Keratinocyte (primary cell): Measurements from ENCODE around the gene FIGNL1. TPM values are rescaled to one million over a fixed set of nuclear protein-coding genes. Genes with fewer than 3 reads are reported as not detected.

ENCODE experiments used
- DNase-seq: peaks from one replicate; pipeline ENCODE4 v3.0.0-alpha.2; 2011; ENCODE audit warnings: low read depth, missing footprints, low spot score
- FAIRE-seq: peaks from 2 replicates; lab custom pipeline; 2011; peaks lifted over from hg19 to GRCh38; lab: Jason Lieb, UNC
- H2AFZ ChIP-seq: 2 replicates; pipeline ENCODE4 v1.6.0; 2012; ENCODE audit warnings: low read length, control low read depth, inconsistent platforms; ENCODE audit not compliant: control insufficient read depth
- H3K27ac ChIP-seq: 2 replicates; pipeline ENCODE4 v1.5.1; 2011; ENCODE audit warnings: low read length; ENCODE audit not compliant: control insufficient read depth, insufficient read depth
- H3K27me3 ChIP-seq: 3 replicates; pipeline ENCODE4 v1.6.0; 2011; ENCODE audit warnings: low read length; ENCODE audit not compliant: control insufficient read depth, insufficient read depth; ENCODE audit errors: extremely low read depth
- H3K36me3 ChIP-seq, 2 experiments: 2 replicates in 1 of 2; 3 replicates in 1 of 2; pipeline ENCODE4 v1.5.1; 2011; ENCODE audit warnings: low read length in 2 of 2, mild to moderate bottlenecking in 1 of 2; ENCODE audit not compliant: control insufficient read depth in 2 of 2, insufficient read depth in 2 of 2; ENCODE audit errors: extremely low read depth in 1 of 2
- H3K4me1 ChIP-seq: 3 replicates; pipeline ENCODE4 v1.5.1; 2011; ENCODE audit warnings: low read length; ENCODE audit not compliant: control insufficient read depth, insufficient read depth; ENCODE audit errors: extremely low read depth
- H3K4me2 ChIP-seq: 3 replicates; pipeline ENCODE4 v1.6.0; 2011; ENCODE audit warnings: low read depth, low read length; ENCODE audit not compliant: control insufficient read depth, insufficient read depth; ENCODE audit errors: extremely low read depth
- H3K4me3 ChIP-seq, 3 experiments: fragments of 200-600 bp in 1 of 3; sonication (generic) in 1 of 3; 2 replicates in 2 of 3; 3 replicates in 1 of 3; pipeline ENCODE4 v1.5.1; 2011 to 2016; ENCODE audit warnings: low read length in 3 of 3, mild to moderate bottlenecking in 3 of 3, control low read depth in 2 of 3, inconsistent platforms in 1 of 3, low read depth in 1 of 3, mixed read lengths in 1 of 3, mixed run types in 1 of 3, moderate library complexity in 1 of 3; ENCODE audit not compliant: control insufficient read depth in 2 of 3, insufficient read depth in 2 of 3; ENCODE audit errors: extremely low read depth in 1 of 3
- H3K79me2 ChIP-seq: 2 replicates; pipeline ENCODE4 v1.6.0; 2012; ENCODE audit warnings: low read length; ENCODE audit not compliant: control insufficient read depth, insufficient read depth
- H3K9ac ChIP-seq: 3 replicates; pipeline ENCODE4 v1.6.0; 2011; ENCODE audit warnings: low read length; ENCODE audit not compliant: control insufficient read depth, insufficient read depth; ENCODE audit errors: extremely low read depth
- H3K9me1 ChIP-seq: 3 replicates; pipeline ENCODE4 v1.6.0; 2011; ENCODE audit warnings: low read length; ENCODE audit not compliant: control insufficient read depth, insufficient read depth; ENCODE audit errors: extremely low read depth
- H3K9me3 ChIP-seq: 2 replicates; pipeline ENCODE4 v1.5.1; 2012; ENCODE audit warnings: low read depth, low read length; ENCODE audit not compliant: control insufficient read depth
- H4K20me1 ChIP-seq: 3 replicates; pipeline ENCODE4 v1.6.0; 2011; ENCODE audit warnings: low read length; ENCODE audit not compliant: control insufficient read depth, insufficient read depth; ENCODE audit errors: extremely low read depth
- EZH2 ChIP-seq: IDR thresholded peaks from one replicate; pipeline ENCODE4 v1.6.1; 2012; ENCODE audit warnings: inconsistent platforms, mild to moderate bottlenecking, low read length, moderate library complexity
- dilution Hi-C: fragments of 300-500 bp; cut with MboI; formaldehyde crosslinking; loops from one replicate; pipeline ENCODE4 v1.7.0; 2020; ENCODE audit warnings: low sequenced_read_pairs; ENCODE audit not compliant: extremely low pct_ligation_motif_present
- polyA plus RNA-seq, 5 experiments: library from polyadenylated mRNA; depleted of rRNA in 3 of 5; stranded (reverse) in 3 of 5; stranded (forward) in 1 of 5; unstranded in 1 of 5; fragments of >200 nt; gene quantifications; 1 replicate in 1 of 5; 2 replicates in 3 of 5; 3 replicates in 1 of 5; pipeline versions ENCODE4 v1.2.1 to v1.2.3, GENCODE V29; 2011 to 2012; ENCODE audit warnings: missing spikeins in 2 of 5, low read depth in 1 of 5, low replicate concordance in 1 of 5
- small RNA-seq, 3 experiments: library from RNA; depleted of rRNA; stranded (forward); fragments of <200 nt; gene quantifications; one replicate each; pipeline ENCODE3, GENCODE V24; 2012; ENCODE audit warnings: low read depth in 3 of 3, low replicate concordance in 1 of 3; ENCODE audit not compliant: insufficient read length in 3 of 3
- TF ChIP-seq, protein P1 (sequence below), 3 experiments: IDR thresholded peaks in 1 of 3; conservative IDR thresholded peaks in 1 of 3; optimal IDR thresholded peaks in 1 of 3; 2 replicates in 2 of 3; 3 replicates in 1 of 3; pipeline versions ENCODE3 to v1.5.1; 2011; ENCODE audit warnings: low read length in 3 of 3, mild to moderate bottlenecking in 3 of 3, moderate library complexity in 2 of 3, control low read depth in 1 of 3, inconsistent platforms in 1 of 3; ENCODE audit not compliant: insufficient read depth in 2 of 3; ENCODE audit errors: extremely low read depth in 1 of 3

FIGNL1 gene
- polyA plus RNA-seq, 1 donor (not counting 4 experiments of a cell fraction or from before 2014, with no cell fraction given), result 12.7 TPM

DNA sequence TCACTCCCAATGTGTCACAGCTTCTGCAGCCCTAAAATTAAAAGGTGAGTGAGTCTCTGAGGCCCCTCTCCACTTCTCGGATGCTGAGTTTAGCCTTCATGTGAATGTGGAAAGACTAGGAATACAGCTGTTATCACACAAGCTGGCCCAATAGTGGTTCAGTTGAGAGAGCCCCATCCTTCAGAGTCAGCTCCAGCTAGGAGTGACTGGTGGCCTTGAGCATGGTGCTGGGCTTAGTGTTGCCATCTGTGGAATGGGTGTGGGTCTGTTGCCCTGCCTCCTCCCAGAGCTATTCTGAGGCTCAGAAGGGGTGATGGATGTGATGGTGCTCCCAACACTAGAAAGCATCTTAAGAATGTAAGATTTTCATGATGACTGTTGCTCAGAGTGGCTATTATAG lies 55.8 kb downstream of the FIGNL1 start:
- no peak overlapping the region for H2AFZ ChIP-seq
- peaks cover 26% of the 10 kb centered on the region for H3K27me3 ChIP-seq
- H3K9me3 ChIP-seq, result no peaks in the 10 kb centered on the region
- H3K4me2 ChIP-seq, result no peak overlapping the region
- H4K20me1 ChIP-seq, result no peaks in the 10 kb centered on the region
- TF ChIP-seq, protein P1, sequence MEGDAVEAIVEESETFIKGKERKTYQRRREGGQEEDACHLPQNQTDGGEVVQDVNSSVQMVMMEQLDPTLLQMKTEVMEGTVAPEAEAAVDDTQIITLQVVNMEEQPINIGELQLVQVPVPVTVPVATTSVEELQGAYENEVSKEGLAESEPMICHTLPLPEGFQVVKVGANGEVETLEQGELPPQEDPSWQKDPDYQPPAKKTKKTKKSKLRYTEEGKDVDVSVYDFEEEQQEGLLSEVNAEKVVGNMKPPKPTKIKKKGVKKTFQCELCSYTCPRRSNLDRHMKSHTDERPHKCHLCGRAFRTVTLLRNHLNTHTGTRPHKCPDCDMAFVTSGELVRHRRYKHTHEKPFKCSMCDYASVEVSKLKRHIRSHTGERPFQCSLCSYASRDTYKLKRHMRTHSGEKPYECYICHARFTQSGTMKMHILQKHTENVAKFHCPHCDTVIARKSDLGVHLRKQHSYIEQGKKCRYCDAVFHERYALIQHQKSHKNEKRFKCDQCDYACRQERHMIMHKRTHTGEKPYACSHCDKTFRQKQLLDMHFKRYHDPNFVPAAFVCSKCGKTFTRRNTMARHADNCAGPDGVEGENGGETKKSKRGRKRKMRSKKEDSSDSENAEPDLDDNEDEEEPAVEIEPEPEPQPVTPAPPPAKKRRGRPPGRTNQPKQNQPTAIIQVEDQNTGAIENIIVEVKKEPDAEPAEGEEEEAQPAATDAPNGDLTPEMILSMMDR (optimal IDR thresholded peaks at IDR 0.05 in 1 of 3, IDR thresholded peaks at IDR 0.05 in 1 of 3, conservative IDR thresholded peaks at IDR 0.05 in 1 of 3; ENCODE audit: extremely low read depth in 1 of 3, insufficient read depth in 2 of 3, low read length in 3 of 3), result no peak
- no peak for TF ChIP-seq EZH2
- dilution Hi-C loops, result no loop called here
- H3K79me2 ChIP-seq, result no peaks in the 10 kb centered on the region
- H3K9ac ChIP-seq, result no peak overlapping the region
- no peak overlapping the region for H3K4me3 ChIP-seq
- FAIRE-seq, result no peak
- no peaks in the 10 kb centered on the region for H3K36me3 ChIP-seq
- H3K9me1 ChIP-seq, result no peaks in the 10 kb centered on the region
- no peak for DNase-seq
- no peaks in the 10 kb centered on the region for H3K4me1 ChIP-seq
- no peak overlapping the region for H3K27ac ChIP-seq

Small RNA genes lying within 50 kb of the gene (small RNA-seq; reads per million reads assigned to genes)
- gene RNU6-1091P, result 0 reads per million in 3 experiments

Other genes with a start within 250 kb of the FIGNL1 start
- not detected in 3 replicates for gene IKZF1, start 145.6 kb downstream of the FIGNL1 start, polyA plus RNA-seq
- gene DDC, start 115.1 kb upstream of the FIGNL1 start, polyA plus RNA-seq, result not detected in 3 replicates